ENCODE data around the gene HEMGN.

DNA sequence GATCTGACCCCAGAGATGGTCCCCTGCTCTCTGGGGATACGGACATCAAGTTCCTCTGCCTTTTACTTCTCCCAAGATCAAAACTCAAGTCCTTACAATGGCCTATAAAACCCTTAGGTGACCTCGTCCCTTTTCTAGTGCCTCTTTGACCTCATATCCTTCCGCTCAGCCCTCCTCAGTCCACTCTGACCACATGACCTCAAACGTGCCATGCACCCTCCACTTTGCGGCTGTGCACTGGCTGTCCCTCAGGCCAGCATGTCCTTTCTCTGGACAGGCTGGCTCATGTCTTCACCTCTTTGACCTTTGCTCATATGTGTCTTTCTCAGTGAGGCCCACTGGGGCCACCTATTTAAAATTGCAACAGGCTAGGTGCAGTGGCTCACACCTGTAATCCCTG is 30.3 kb downstream of the HEMGN start:
- TF ChIP-seq, protein P1, sequence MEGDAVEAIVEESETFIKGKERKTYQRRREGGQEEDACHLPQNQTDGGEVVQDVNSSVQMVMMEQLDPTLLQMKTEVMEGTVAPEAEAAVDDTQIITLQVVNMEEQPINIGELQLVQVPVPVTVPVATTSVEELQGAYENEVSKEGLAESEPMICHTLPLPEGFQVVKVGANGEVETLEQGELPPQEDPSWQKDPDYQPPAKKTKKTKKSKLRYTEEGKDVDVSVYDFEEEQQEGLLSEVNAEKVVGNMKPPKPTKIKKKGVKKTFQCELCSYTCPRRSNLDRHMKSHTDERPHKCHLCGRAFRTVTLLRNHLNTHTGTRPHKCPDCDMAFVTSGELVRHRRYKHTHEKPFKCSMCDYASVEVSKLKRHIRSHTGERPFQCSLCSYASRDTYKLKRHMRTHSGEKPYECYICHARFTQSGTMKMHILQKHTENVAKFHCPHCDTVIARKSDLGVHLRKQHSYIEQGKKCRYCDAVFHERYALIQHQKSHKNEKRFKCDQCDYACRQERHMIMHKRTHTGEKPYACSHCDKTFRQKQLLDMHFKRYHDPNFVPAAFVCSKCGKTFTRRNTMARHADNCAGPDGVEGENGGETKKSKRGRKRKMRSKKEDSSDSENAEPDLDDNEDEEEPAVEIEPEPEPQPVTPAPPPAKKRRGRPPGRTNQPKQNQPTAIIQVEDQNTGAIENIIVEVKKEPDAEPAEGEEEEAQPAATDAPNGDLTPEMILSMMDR (IDR thresholded peaks at IDR 0.05) = no peak
- TF ChIP-seq EZH2 (IDR thresholded peaks at IDR 0.05; ENCODE audit: borderline replicate concordance, insufficient read depth, low read depth, low read length, poor library complexity, severe bottlenecking) = no peak
